Neuron (in vitro differentiated cells): Measurements from ENCODE around the gene TLE2.
"Not testable (repeated sequence)": the region's sequence is repeated elsewhere in the genome, so short reads cannot be mapped to it uniquely, and the experiment has no call there.

Experiments
- H2AFZ ChIP-seq: one replicate; pipeline ENCODE4 v1.6.1; 2013; ENCODE audit warnings: low read depth, mild to moderate bottlenecking, inconsistent platforms, low read length, moderate library complexity
- H3K27me3 ChIP-seq: one replicate; pipeline ENCODE4 v1.6.1; 2013; ENCODE audit warnings: low read length; ENCODE audit not compliant: insufficient read depth
- H3K36me3 ChIP-seq: one replicate; pipeline ENCODE4 v1.6.1; 2013; ENCODE audit warnings: low read length; ENCODE audit not compliant: insufficient read depth
- H3K4me1 ChIP-seq: one replicate; pipeline ENCODE4 v1.6.1; 2013; ENCODE audit warnings: low read length; ENCODE audit not compliant: insufficient read depth
- H3K4me3 ChIP-seq: 2 replicates; pipeline ENCODE4 v1.5.1; 2013; ENCODE audit warnings: mild to moderate bottlenecking, low read length, moderate library complexity
- H3K9me3 ChIP-seq: one replicate; pipeline ENCODE4 v1.6.1; 2013; ENCODE audit warnings: low read length

TLE2 gene

GRCh38 chr19:2977001-2977745, 51.9 kb downstream of the TLE2 start, which contains the start of gene TLE6:
Gene TLE6, plus strand, starts transcription at chr19:2977564. Its CDS starts 670 bp downstream, at chr19:2978234.
- no peaks in the 10 kb centered on the region for H3K9me3 ChIP-seq
- peak within 1 kb of the TSS; percentile 1 for H3K4me3 ChIP-seq
- H3K4me1 ChIP-seq = peaks cover 15% of the 10 kb centered on the region
- no peaks in the 10 kb centered on the region for H3K36me3 ChIP-seq
- H3K27me3 ChIP-seq = peaks cover 28% of the 10 kb centered on the region
- H2AFZ ChIP-seq = no peak within 1 kb of the TSS

GRCh38 chr19:2976609-2977000, 52.5 kb downstream of the TLE2 start:
- Histone ChIP-seq H3K27me3 (peaks cover 28% of the 10 kb centered on the region), H3K4me1 (peaks cover 15% of the 10 kb centered on the region), H3K9me3 (no peaks in the 10 kb centered on the region), H3K4me3 (no peak overlapping the region), H2AFZ (no peak overlapping the region), H3K36me3 (no peaks in the 10 kb centered on the region)

GRCh38 chr19:2974342-2975041, 54.6 kb downstream of the TLE2 start:
- no peak overlapping the region for H2AFZ ChIP-seq
- H3K9me3 ChIP-seq = no peaks in the 10 kb centered on the region
- H3K27me3 ChIP-seq = peaks cover 23% of the 10 kb centered on the region
- H3K36me3 ChIP-seq = no peaks in the 10 kb centered on the region
- H3K4me1 ChIP-seq = peaks cover 15% of the 10 kb centered on the region
- H3K4me3 ChIP-seq = no peak overlapping the region

- Histone ChIP-seq H2AFZ (no peak overlapping the region), H3K36me3 (no peaks in the 10 kb centered on the region), H3K27me3 (peaks cover 28% of the 10 kb centered on the region), H3K4me3 (no peak overlapping the region), H3K4me1 (peaks cover 15% of the 10 kb centered on the region), H3K9me3 (no peaks in the 10 kb centered on the region)
Observed at GRCh38 chr19:2973229-2973628, 55.9 kb downstream of the TLE2 start.

- Histone ChIP-seq H3K4me1 (no peaks in the 10 kb centered on the region), H2AFZ (no peak overlapping the region), H3K9me3 (no peaks in the 10 kb centered on the region), H3K27me3 (peaks cover 17% of the 10 kb centered on the region), H3K4me3 (no peak overlapping the region), H3K36me3 (no peaks in the 10 kb centered on the region)
Observed at GRCh38 chr19:2970201-2970835, 58.8 kb downstream of the TLE2 start.

GRCh38 chr19:2969104-2969504, 60.0 kb downstream of the TLE2 start:
- H2AFZ ChIP-seq = no peak overlapping the region
- H3K36me3 ChIP-seq = no peaks in the 10 kb centered on the region
- peaks cover 8% of the 10 kb centered on the region for H3K27me3 ChIP-seq
- H3K4me3 ChIP-seq = no peak overlapping the region
- no peaks in the 10 kb centered on the region for H3K9me3 ChIP-seq
- no peaks in the 10 kb centered on the region for H3K4me1 ChIP-seq

GRCh38 chr19:2967972-2968371, 61.1 kb downstream of the TLE2 start:
- H3K27me3 ChIP-seq = peaks cover 8% of the 10 kb centered on the region
- H3K4me3 ChIP-seq = no peak overlapping the region
- H2AFZ ChIP-seq = no peak overlapping the region
- no peaks in the 10 kb centered on the region for H3K36me3 ChIP-seq
- no peaks in the 10 kb centered on the region for H3K4me1 ChIP-seq
- no peaks in the 10 kb centered on the region for H3K9me3 ChIP-seq

- no peaks in the 10 kb centered on the region for H3K36me3 ChIP-seq
- peaks cover 5% of the 10 kb centered on the region for H3K27me3 ChIP-seq
- H2AFZ ChIP-seq = no peak overlapping the region
- H3K4me3 ChIP-seq = no peak overlapping the region
- H3K9me3 ChIP-seq = no peaks in the 10 kb centered on the region
- H3K4me1 ChIP-seq = no peaks in the 10 kb centered on the region
Observed at GRCh38 chr19:2964874-2965273, 64.2 kb downstream of the TLE2 start.

GRCh38 chr19:2963631-2964030, 65.4 kb downstream of the TLE2 start:
- H2AFZ ChIP-seq, H3K4me3 ChIP-seq, H3K4me1 ChIP-seq, H3K27me3 ChIP-seq, H3K9me3 ChIP-seq, H3K36me3 ChIP-seq: not testable (repeated sequence)

- no peaks in the 10 kb centered on the region for H3K36me3 ChIP-seq
- H2AFZ ChIP-seq = no peak overlapping the region
- no peaks in the 10 kb centered on the region for H3K4me1 ChIP-seq
- H3K4me3 ChIP-seq = no peak overlapping the region
- H3K9me3 ChIP-seq = no peaks in the 10 kb centered on the region
- no peaks in the 10 kb centered on the region for H3K27me3 ChIP-seq
Observed at GRCh38 chr19:2963122-2963521, 66.0 kb downstream of the TLE2 start.

- no peaks in the 10 kb centered on the region for H3K36me3 ChIP-seq
- no peaks in the 10 kb centered on the region for H3K4me1 ChIP-seq
- no peaks in the 10 kb centered on the region for H3K9me3 ChIP-seq
- H3K4me3 ChIP-seq = no peak overlapping the region
- no peak overlapping the region for H2AFZ ChIP-seq
- H3K27me3 ChIP-seq = no peaks in the 10 kb centered on the region
Observed at GRCh38 chr19:2962018-2962670, 66.9 kb downstream of the TLE2 start.

- Histone ChIP-seq H3K4me1 (no peaks in the 10 kb centered on the region), H2AFZ (no peak overlapping the region), H3K36me3 (no peaks in the 10 kb centered on the region), H3K27me3 (no peaks in the 10 kb centered on the region), H3K9me3 (no peaks in the 10 kb centered on the region), H3K4me3 (no peak overlapping the region)
Observed at GRCh38 chr19:2960120-2960519, 69.0 kb downstream of the TLE2 start.

- Histone ChIP-seq H3K9me3 (no peaks in the 10 kb centered on the region), H3K4me1 (no peaks in the 10 kb centered on the region), H3K4me3 (no peak overlapping the region), H3K36me3 (no peaks in the 10 kb centered on the region), H3K27me3 (no peaks in the 10 kb centered on the region), H2AFZ (no peak overlapping the region)
Observed at GRCh38 chr19:2957160-2957559, 71.9 kb downstream of the TLE2 start.
